A673 (cell line): ENCODE data around the gene KCNIP1. TPM values are rescaled to one million over a fixed set of nuclear protein-coding genes. Genes with fewer than 3 reads are reported as not detected.

Source experiments
- BruUV-seq: library from RNA; stranded (reverse); fragments of 400-500 nt; replicated peaks from 2 replicates; lab custom pipeline; 2021; lab: Mats Ljungman, UMichigan
- CTCF ChIA-PET: fragments of 300-600 bp; sonication (Branson Sonifier 250); formaldehyde crosslinking; loops from one replicate; lab custom pipeline; 2022; ENCODE audit warnings: antibody characterized with exemption; lab: Charles Lee
- POLR2A ChIA-PET: fragments of 300-600 bp; sonication (Branson Sonifier 250); formaldehyde crosslinking; loops from one replicate; lab custom pipeline; 2022; ENCODE audit warnings: antibody characterized with exemption; ENCODE audit not compliant: low non-redundant PET; lab: Charles Lee
- DNase-seq: peaks from one replicate; pipeline ENCODE4 v3.0.0-alpha.2; 2015; ENCODE audit warnings: low spot score
- H3K27ac ChIP-seq: fragments of 200-600 bp; sonication (generic); 2 replicates; pipeline ENCODE4 v1.5.1; 2016; ENCODE audit warnings: mixed run types, low read depth, mild to moderate bottlenecking, mixed read lengths, antibody characterized with exemption, low read length; ENCODE audit not compliant: poor library complexity, severe bottlenecking
- H3K27me3 ChIP-seq: fragments of 200-600 bp; sonication (generic); replicated peaks from 2 replicates; pipeline ENCODE4 v1.6.1; 2017; ENCODE audit warnings: mixed run types, low read depth, mild to moderate bottlenecking, mixed read lengths, antibody characterized with exemption, low read length; ENCODE audit not compliant: insufficient read depth, poor library complexity
- H3K36me3 ChIP-seq: fragments of 200-600 bp; sonication (generic); 2 replicates; pipeline ENCODE4 v1.6.1; 2016; ENCODE audit warnings: mixed run types, mild to moderate bottlenecking, mixed read lengths, antibody characterized with exemption, low read length; ENCODE audit not compliant: insufficient read depth, poor library complexity, severe bottlenecking
- H3K4me1 ChIP-seq: fragments of 200-600 bp; sonication (generic); 2 replicates; pipeline ENCODE4 v1.6.1; 2017; ENCODE audit warnings: mixed run types, mild to moderate bottlenecking, mixed read lengths, antibody characterized with exemption, low read length; ENCODE audit not compliant: insufficient read depth, poor library complexity, severe bottlenecking
- H3K4me3 ChIP-seq: fragments of 200-600 bp; sonication (generic); 2 replicates; pipeline ENCODE4 v1.5.1; 2016; ENCODE audit warnings: low read depth, mixed run types, mild to moderate bottlenecking, mixed read lengths, low read length; ENCODE audit not compliant: poor library complexity, severe bottlenecking
- H3K9me3 ChIP-seq: fragments of 200-600 bp; sonication (generic); 2 replicates; pipeline ENCODE4 v1.6.1; 2016; ENCODE audit warnings: mixed run types, low read depth, mild to moderate bottlenecking, mixed read lengths, antibody characterized with exemption, low read length; ENCODE audit not compliant: poor library complexity, severe bottlenecking
- EZH2 ChIP-seq: fragments of 200-600 bp; sonication (generic); IDR thresholded peaks from 2 replicates; pipeline ENCODE4 v1.6.1; 2017; ENCODE audit warnings: borderline replicate concordance, low read depth, mild to moderate bottlenecking, mixed read lengths, antibody characterized with exemption, low read length; ENCODE audit not compliant: poor library complexity, severe bottlenecking
- intact Hi-C: fragments of 100-400 bp; cut with micrococcal nuclease; formaldehyde crosslinking; loops from one replicate; pipeline ENCODE4 v1.10.0; 2022; ENCODE audit not compliant: unreplicated experiment
- total RNA-seq: library from RNA; stranded (reverse); gene quantifications from 2 replicates; pipeline ENCODE4 v1.2.3, GENCODE V29; 2021
- TF ChIP-seq, protein P1 (sequence below): fragments of 300-800, 200-600 bp; sonication (generic); conservative IDR thresholded peaks from 2 replicates; pipeline ENCODE4 v1.5.1; 2017; ENCODE audit warnings: low read depth, mild to moderate bottlenecking, antibody characterized with exemption, low read length, moderate library complexity, mixed read lengths

Gene KCNIP1
- total RNA-seq, 1 experiment from 2014 or later, result 3.7 TPM

DNA sequence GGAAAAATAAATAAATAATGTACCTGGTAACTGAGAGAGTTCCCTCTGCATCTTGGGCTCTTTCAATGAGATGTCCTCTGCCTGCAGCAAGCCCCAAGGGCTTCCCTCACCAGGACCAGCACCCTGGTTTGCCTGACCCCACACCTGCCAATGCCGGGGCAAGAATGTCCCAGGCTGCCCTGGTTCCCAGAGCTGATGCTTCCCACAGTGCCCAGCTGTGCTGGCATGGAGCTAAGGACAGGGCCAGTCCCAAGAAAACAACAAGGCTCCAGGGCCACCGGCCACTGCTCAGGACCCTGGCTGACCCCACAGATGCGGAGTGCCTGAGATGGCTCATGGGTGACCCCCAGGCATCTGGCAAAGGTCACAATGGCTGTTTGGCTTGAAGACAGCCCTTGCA lies 123.5 kb downstream of the KCNIP1 start:
- no TSS peak for BruUV-seq
- ChIA-PET POLR2A (no interaction called here), CTCF (no interaction called here)
- TF ChIP-seq EZH2, result no peak
- TF ChIP-seq, protein P1, sequence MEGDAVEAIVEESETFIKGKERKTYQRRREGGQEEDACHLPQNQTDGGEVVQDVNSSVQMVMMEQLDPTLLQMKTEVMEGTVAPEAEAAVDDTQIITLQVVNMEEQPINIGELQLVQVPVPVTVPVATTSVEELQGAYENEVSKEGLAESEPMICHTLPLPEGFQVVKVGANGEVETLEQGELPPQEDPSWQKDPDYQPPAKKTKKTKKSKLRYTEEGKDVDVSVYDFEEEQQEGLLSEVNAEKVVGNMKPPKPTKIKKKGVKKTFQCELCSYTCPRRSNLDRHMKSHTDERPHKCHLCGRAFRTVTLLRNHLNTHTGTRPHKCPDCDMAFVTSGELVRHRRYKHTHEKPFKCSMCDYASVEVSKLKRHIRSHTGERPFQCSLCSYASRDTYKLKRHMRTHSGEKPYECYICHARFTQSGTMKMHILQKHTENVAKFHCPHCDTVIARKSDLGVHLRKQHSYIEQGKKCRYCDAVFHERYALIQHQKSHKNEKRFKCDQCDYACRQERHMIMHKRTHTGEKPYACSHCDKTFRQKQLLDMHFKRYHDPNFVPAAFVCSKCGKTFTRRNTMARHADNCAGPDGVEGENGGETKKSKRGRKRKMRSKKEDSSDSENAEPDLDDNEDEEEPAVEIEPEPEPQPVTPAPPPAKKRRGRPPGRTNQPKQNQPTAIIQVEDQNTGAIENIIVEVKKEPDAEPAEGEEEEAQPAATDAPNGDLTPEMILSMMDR, result no peak
- Histone ChIP-seq H3K4me1 (no peaks in the 10 kb centered on the region), H3K9me3 (no peaks in the 10 kb centered on the region), H3K27me3 (no peaks in the 10 kb centered on the region), H3K36me3 (no peaks in the 10 kb centered on the region), H3K4me3 (no peak overlapping the region), H3K27ac (no peak overlapping the region)
- intact Hi-C loops, result no loop called here
- no peak for DNase-seq

DNA sequence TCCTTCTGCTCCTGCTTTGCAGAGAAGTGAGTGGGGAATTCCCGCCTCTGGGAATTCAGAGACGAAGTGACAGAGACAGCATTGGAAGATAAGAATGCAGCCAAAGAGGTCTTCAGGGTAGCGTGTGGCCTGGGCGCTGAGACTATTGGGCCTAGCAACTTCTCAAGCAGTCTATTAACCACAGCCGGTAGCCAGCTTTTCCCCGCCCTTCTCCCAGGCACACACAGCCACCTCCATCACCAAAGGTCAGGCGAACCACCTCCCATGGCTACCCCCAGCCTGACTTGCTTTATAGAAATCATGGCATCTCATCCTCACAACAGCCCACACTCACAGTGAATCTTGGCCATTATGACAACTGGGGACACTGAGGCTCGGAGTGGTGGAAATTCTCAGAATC lies 124.2 kb downstream of the KCNIP1 start:
- intact Hi-C loops, result no loop called here
- H3K4me1 ChIP-seq, result peaks cover 3% of the 10 kb centered on the region
- no TSS peak for BruUV-seq
- CTCF ChIA-PET, result no interaction called here
- no peaks in the 10 kb centered on the region for H3K9me3 ChIP-seq
- POLR2A ChIA-PET, result no interaction called here
- TF ChIP-seq EZH2, result no peak
- TF ChIP-seq, protein P1, result no peak
- no peak overlapping the region for H3K27ac ChIP-seq
- no peaks in the 10 kb centered on the region for H3K36me3 ChIP-seq
- no peak for DNase-seq
- no peak overlapping the region for H3K4me3 ChIP-seq
- no peaks in the 10 kb centered on the region for H3K27me3 ChIP-seq

DNA sequence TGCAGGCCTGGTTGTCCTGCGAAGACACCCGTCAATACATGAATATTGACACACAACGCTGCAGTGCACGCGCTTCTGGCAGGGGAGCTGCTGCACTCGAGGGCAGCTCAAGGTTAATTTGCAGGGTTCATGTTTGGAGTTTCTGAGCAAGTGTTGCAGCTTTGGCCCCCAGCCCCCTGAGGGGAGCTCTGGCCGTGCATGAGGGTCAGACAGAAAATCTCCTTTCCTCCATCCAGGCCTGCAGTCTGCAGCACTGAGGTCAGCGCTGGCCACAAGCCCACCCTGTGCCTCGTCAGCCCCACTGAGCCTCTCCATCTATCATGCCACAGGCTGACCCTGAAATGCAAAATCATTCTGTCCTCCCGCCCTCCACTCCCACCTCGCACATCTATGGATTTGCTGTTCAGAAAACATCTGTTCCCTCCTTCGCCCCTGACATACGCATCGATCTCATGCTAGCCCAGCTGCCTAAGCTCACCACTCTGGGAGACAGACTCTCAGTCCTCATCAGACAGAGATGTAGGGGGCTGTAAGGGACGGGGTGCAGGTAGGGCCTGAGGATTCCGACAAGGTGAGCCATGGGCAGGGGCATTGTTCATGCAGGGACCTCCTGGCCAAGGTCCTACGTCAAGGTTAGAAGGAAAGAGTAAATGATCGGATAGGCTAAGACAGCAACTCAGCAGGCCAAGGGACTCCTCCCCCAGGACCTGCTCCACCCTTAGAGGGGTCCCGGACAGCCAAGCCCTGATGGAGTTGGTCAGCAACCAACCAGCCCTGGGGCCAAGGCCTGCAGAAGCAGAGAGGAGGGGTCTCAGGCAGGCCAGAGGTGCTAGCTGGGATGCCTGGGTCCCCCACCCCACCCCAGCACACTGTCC lies 125.1 kb downstream of the KCNIP1 start:
- Histone ChIP-seq H3K4me1 (peaks cover 7% of the 10 kb centered on the region), H3K9me3 (no peaks in the 10 kb centered on the region), H3K27me3 (no peaks in the 10 kb centered on the region), H3K36me3 (no peaks in the 10 kb centered on the region), H3K4me3 (no peak overlapping the region), H3K27ac (no peak overlapping the region)
- intact Hi-C loops, result no loop called here
- TF ChIP-seq EZH2, result no peak
- TF ChIP-seq, protein P1, result no peak
- POLR2A ChIA-PET, result no interaction called here
- CTCF ChIA-PET, result no interaction called here
- BruUV-seq, result no TSS peak
- DNase-seq, result no peak
